ENCODE measurements around the gene SLC6A18.

Gene SLC6A18

GRCh38 chr5:1189269-1189668 is 35.9 kb upstream of the SLC6A18 start:
- Histone ChIP-seq H3K4me2 (ENCODE audit: low read length) (no peak overlapping the region), H3K27me3 (ENCODE audit: low read depth, low read length) (no peaks in the 10 kb centered on the region)

GRCh38 chr5:1190278-1190677 is 34.9 kb upstream of the SLC6A18 start:
- no peaks in the 10 kb centered on the region for H4K20me1 ChIP-seq (ENCODE audit: insufficient read depth, low read length)
- H3K4me3 ChIP-seq (ENCODE audit: low read length) = no peak overlapping the region
- no peaks in the 10 kb centered on the region for H3K4me1 ChIP-seq (ENCODE audit: low read length)
- no peak overlapping the region for H3K9ac ChIP-seq (ENCODE audit: low read length)
- no peak overlapping the region for H3K4me2 ChIP-seq (ENCODE audit: low read length)
- no peak overlapping the region for H2AFZ ChIP-seq (ENCODE audit: low read depth, low read length)
- TF ChIP-seq CTCF (IDR thresholded peaks at IDR 0.05; ENCODE audit: low read depth, low read length) (no peak), EZH2phosphoT487 (IDR thresholded peaks at IDR 0.05; ENCODE audit: low read depth) (no peak)
- no peak overlapping the region for H3K27ac ChIP-seq (ENCODE audit: low read length)
- H3K27me3 ChIP-seq (ENCODE audit: low read depth, low read length) = no peaks in the 10 kb centered on the region
- H3K79me2 ChIP-seq (ENCODE audit: low read length) = no peaks in the 10 kb centered on the region
- H3K36me3 ChIP-seq (replicated peaks; ENCODE audit: low read depth, low read length) = no peaks in the 10 kb centered on the region
- H3K9me3 ChIP-seq (ENCODE audit: insufficient read depth, low read length) = no peaks in the 10 kb centered on the region

More at GRCh38 chr5:1189269-1189668, 35.9 kb upstream of the SLC6A18 start:
- no peaks in the 10 kb centered on the region for H4K20me1 ChIP-seq (ENCODE audit: insufficient read depth, low read length)
- H3K9me3 ChIP-seq (ENCODE audit: insufficient read depth, low read length) = no peaks in the 10 kb centered on the region
- TF ChIP-seq EZH2phosphoT487 (IDR thresholded peaks at IDR 0.05; ENCODE audit: low read depth) (no peak), CTCF (IDR thresholded peaks at IDR 0.05; ENCODE audit: low read depth, low read length) (no peak)
- H3K9ac ChIP-seq (ENCODE audit: low read length) = no peak overlapping the region
- H3K4me3 ChIP-seq (ENCODE audit: low read length) = no peak overlapping the region
- no peaks in the 10 kb centered on the region for H3K79me2 ChIP-seq (ENCODE audit: low read length)
- H3K27ac ChIP-seq (ENCODE audit: low read length) = no peak overlapping the region
- no peak overlapping the region for H2AFZ ChIP-seq (ENCODE audit: low read depth, low read length)
- no peaks in the 10 kb centered on the region for H3K36me3 ChIP-seq (replicated peaks; ENCODE audit: low read depth, low read length)
- H3K4me1 ChIP-seq (ENCODE audit: low read length) = no peaks in the 10 kb centered on the region

- H3K79me2 ChIP-seq (ENCODE audit: low read length) = no peaks in the 10 kb centered on the region
- no peaks in the 10 kb centered on the region for H4K20me1 ChIP-seq (ENCODE audit: insufficient read depth, low read length)
- no peaks in the 10 kb centered on the region for H3K36me3 ChIP-seq (replicated peaks; ENCODE audit: low read depth, low read length)
- H3K9ac ChIP-seq (ENCODE audit: low read length) = no peak overlapping the region
- no peak overlapping the region for H3K4me2 ChIP-seq (ENCODE audit: low read length)
- no peaks in the 10 kb centered on the region for H3K9me3 ChIP-seq (ENCODE audit: insufficient read depth, low read length)
- no peaks in the 10 kb centered on the region for H3K27me3 ChIP-seq (ENCODE audit: low read depth, low read length)
- H3K4me3 ChIP-seq (ENCODE audit: low read length) = no peak overlapping the region
- no peak overlapping the region for H2AFZ ChIP-seq (ENCODE audit: low read depth, low read length)
- no peak overlapping the region for H3K27ac ChIP-seq (ENCODE audit: low read length)
- TF ChIP-seq CTCF (IDR thresholded peaks at IDR 0.05; ENCODE audit: low read depth, low read length) = no peak
- no peak for TF ChIP-seq EZH2phosphoT487 (IDR thresholded peaks at IDR 0.05; ENCODE audit: low read depth)
- H3K4me1 ChIP-seq (ENCODE audit: low read length) = no peaks in the 10 kb centered on the region
Measured at GRCh38 chr5:1190837-1191239, 34.3 kb upstream of the SLC6A18 start.

GRCh38 chr5:1192971-1193590 is 32.1 kb upstream of the SLC6A18 start:
- Histone ChIP-seq H3K36me3 (replicated peaks; ENCODE audit: low read depth, low read length) (no peaks in the 10 kb centered on the region), H3K4me2 (ENCODE audit: low read length) (no peak overlapping the region), H3K27ac (ENCODE audit: low read length) (no peak overlapping the region), H2AFZ (ENCODE audit: low read depth, low read length) (no peak overlapping the region), H3K9ac (ENCODE audit: low read length) (no peak overlapping the region), H3K27me3 (ENCODE audit: low read depth, low read length) (no peaks in the 10 kb centered on the region), H3K4me1 (ENCODE audit: low read length) (no peaks in the 10 kb centered on the region), H4K20me1 (ENCODE audit: insufficient read depth, low read length) (no peaks in the 10 kb centered on the region), H3K4me3 (ENCODE audit: low read length) (no peak overlapping the region), H3K9me3 (ENCODE audit: insufficient read depth, low read length) (no peaks in the 10 kb centered on the region), H3K79me2 (ENCODE audit: low read length) (no peaks in the 10 kb centered on the region)
- TF ChIP-seq EZH2phosphoT487 (IDR thresholded peaks at IDR 0.05; ENCODE audit: low read depth) (no peak), CTCF (IDR thresholded peaks at IDR 0.05; ENCODE audit: low read depth, low read length) (no peak)

Data from OCI-LY3 (cell line).